HEK293 (cell line): ENCODE measurements around the gene CREG2.

Source experiments
- CTCF ChIA-PET: fragments of 350-600 bp; formaldehyde crosslinking; extraction: SDS; loops from one replicate; lab custom pipeline; 2021; ENCODE audit warnings: antibody characterized with exemption; lab: Yijun Ruan, JAX
- POLR2A ChIA-PET: fragments of 300-600 bp; formaldehyde crosslinking; extraction: SDS; loops from one replicate; lab custom pipeline; 2020; ENCODE audit warnings: antibody characterized with exemption, inconsistent platforms; lab: Yijun Ruan, JAX
- H3K27ac ChIP-seq: fragments of 200-500 bp; sonication (Bioruptor generic); 2 replicates; pipeline ENCODE4 v1.5.1; 2014; ENCODE audit warnings: low read depth, low read length, control low read depth, inconsistent platforms; ENCODE audit errors: extremely low read depth
- H3K36me3 ChIP-seq, 2 experiments: fragments of 200-500 bp in 1 of 2; sonication (Bioruptor generic) in 1 of 2; 1 replicate in 1 of 2; 2 replicates in 1 of 2; pipeline ENCODE4 v1.5.1; 2014 to 2017; ENCODE audit warnings: inconsistent platforms in 2 of 2, low read length in 2 of 2; ENCODE audit not compliant: control insufficient read depth in 2 of 2, insufficient read depth in 1 of 2
- H3K4me1 ChIP-seq: fragments of 200-500 bp; sonication (Bioruptor generic); 2 replicates; pipeline ENCODE4 v1.5.1; 2014; ENCODE audit warnings: mild to moderate bottlenecking, low read length, inconsistent platforms; ENCODE audit not compliant: control insufficient read depth, insufficient read depth
- H3K4me3 ChIP-seq: 2 replicates; pipeline ENCODE4 v1.5.1; 2011; ENCODE audit warnings: low read depth, mild to moderate bottlenecking, control low read depth, low read length, moderate library complexity
- H3K9me3 ChIP-seq: fragments of 200-500 bp; sonication (Bioruptor generic); 2 replicates; pipeline ENCODE4 v1.5.1; 2014; ENCODE audit warnings: low read depth, low read length, inconsistent platforms; ENCODE audit not compliant: control insufficient read depth, insufficient read depth
- GLIS1 ChIP-seq: fragments of 450-650 bp; formaldehyde crosslinking; IDR thresholded peaks from 2 replicates; pipeline ENCODE4 v1.5.1; 2016; ENCODE audit warnings: missing biosample characterization, missing genetic modification characterization
- IKZF3 ChIP-seq: fragments of 450-650 bp; IDR thresholded peaks from 2 replicates; pipeline ENCODE4 v1.5.0; 2018; ENCODE audit warnings: missing biosample characterization, mild to moderate bottlenecking, missing genetic modification characterization, moderate library complexity
- MZF1 ChIP-seq: fragments of 450-650 bp; formaldehyde crosslinking; IDR thresholded peaks from 2 replicates; pipeline ENCODE4 v1.5.1; 2017; ENCODE audit warnings: missing biosample characterization, missing genetic modification characterization, borderline replicate concordance
- REPIN1 ChIP-seq: fragments of 450-650 bp; formaldehyde crosslinking; IDR thresholded peaks from 2 replicates; pipeline ENCODE4 v1.5.1; 2017; ENCODE audit warnings: missing biosample characterization, missing genetic modification characterization, low read depth
- WT1 ChIP-seq: fragments of 450-650 bp; formaldehyde crosslinking; IDR thresholded peaks from 2 replicates; pipeline ENCODE4 v1.5.1; 2016; ENCODE audit warnings: missing biosample characterization, missing genetic modification characterization
- ZEB2 ChIP-seq: fragments of 450-650 bp; formaldehyde crosslinking; IDR thresholded peaks from 2 replicates; pipeline ENCODE4 v1.5.1; 2016; ENCODE audit warnings: missing biosample characterization, missing genetic modification characterization
- ZFHX2 ChIP-seq: fragments of 450-650 bp; formaldehyde crosslinking; conservative IDR thresholded peaks from 2 replicates; pipeline ENCODE4 v1.5.1; 2016; ENCODE audit warnings: missing biosample characterization, missing genetic modification characterization
- ZFP37 ChIP-seq: fragments of 450-650 bp; formaldehyde crosslinking; IDR thresholded peaks from 2 replicates; pipeline ENCODE4 v1.5.1; 2016; ENCODE audit warnings: missing biosample characterization, missing genetic modification characterization
- ZNF10 ChIP-seq: fragments of 450-650 bp; formaldehyde crosslinking; IDR thresholded peaks from 2 replicates; pipeline ENCODE4 v1.5.1; 2017; ENCODE audit warnings: missing biosample characterization, missing genetic modification characterization
- ZNF214 ChIP-seq: fragments of 450-650 bp; formaldehyde crosslinking; IDR thresholded peaks from 2 replicates; pipeline ENCODE4 v1.5.1; 2017; ENCODE audit warnings: missing biosample characterization, mild to moderate bottlenecking, missing genetic modification characterization, borderline replicate concordance
- ZNF24 ChIP-seq: fragments of 450-650 bp; formaldehyde crosslinking; IDR thresholded peaks from 2 replicates; pipeline ENCODE4 v1.5.1; 2016; ENCODE audit warnings: missing biosample characterization, missing genetic modification characterization
- ZNF274 ChIP-seq, 2 experiments: fragments of 200-500 bp in 1 of 2; fragments of 450-650 bp in 1 of 2; sonication (Bioruptor generic) in 1 of 2; formaldehyde crosslinking in 1 of 2; IDR thresholded peaks; 2 replicates each; pipeline versions ENCODE4 v1.5.1 to v1.6.1; 2014 to 2016; ENCODE audit warnings: borderline replicate concordance in 1 of 2, inconsistent platforms in 1 of 2, low read length in 1 of 2, missing biosample characterization in 1 of 2, missing genetic modification characterization in 1 of 2
- ZNF335 ChIP-seq: fragments of 450-650 bp; formaldehyde crosslinking; conservative IDR thresholded peaks from 2 replicates; pipeline ENCODE4 v1.5.1; 2016; ENCODE audit warnings: missing biosample characterization, missing genetic modification characterization
- ZNF350 ChIP-seq: fragments of 450-650 bp; formaldehyde crosslinking; IDR thresholded peaks from 2 replicates; pipeline ENCODE4 v1.5.0; 2017; ENCODE audit warnings: missing biosample characterization, mild to moderate bottlenecking, missing genetic modification characterization
- ZNF473 ChIP-seq: fragments of 450-650 bp; formaldehyde crosslinking; IDR thresholded peaks from 2 replicates; pipeline ENCODE4 v1.5.1; 2017; ENCODE audit warnings: missing biosample characterization, missing genetic modification characterization
- ZNF560 ChIP-seq: fragments of 450-650 bp; formaldehyde crosslinking; IDR thresholded peaks from 2 replicates; pipeline ENCODE4 v1.5.1; 2017; ENCODE audit warnings: missing biosample characterization, missing genetic modification characterization, borderline replicate concordance
- ZNF654 ChIP-seq: fragments of 450-650 bp; formaldehyde crosslinking; IDR thresholded peaks from 2 replicates; pipeline ENCODE4 v1.5.1; 2016; ENCODE audit warnings: low read depth, missing biosample characterization, missing genetic modification characterization
- ZSCAN23 ChIP-seq: fragments of 450-650 bp; formaldehyde crosslinking; IDR thresholded peaks from 2 replicates; pipeline ENCODE4 v1.5.1; 2016; ENCODE audit warnings: missing biosample characterization, missing genetic modification characterization
- TF ChIP-seq, protein P1 (sequence below): fragments of 450-650 bp; formaldehyde crosslinking; IDR thresholded peaks from 2 replicates; pipeline ENCODE4 v1.5.1; 2016; ENCODE audit warnings: missing biosample characterization, missing genetic modification characterization
- TF ChIP-seq, protein P2 (sequence below): fragments of 450-650 bp; formaldehyde crosslinking; IDR thresholded peaks from 2 replicates; pipeline ENCODE4 v1.5.1; 2016; ENCODE audit warnings: missing biosample characterization, missing genetic modification characterization
- TF ChIP-seq, protein P3 (sequence below): fragments of 450-650 bp; formaldehyde crosslinking; IDR thresholded peaks from 2 replicates; pipeline ENCODE4 v1.5.1; 2017; ENCODE audit warnings: missing biosample characterization, missing genetic modification characterization

Gene CREG2

DNA sequence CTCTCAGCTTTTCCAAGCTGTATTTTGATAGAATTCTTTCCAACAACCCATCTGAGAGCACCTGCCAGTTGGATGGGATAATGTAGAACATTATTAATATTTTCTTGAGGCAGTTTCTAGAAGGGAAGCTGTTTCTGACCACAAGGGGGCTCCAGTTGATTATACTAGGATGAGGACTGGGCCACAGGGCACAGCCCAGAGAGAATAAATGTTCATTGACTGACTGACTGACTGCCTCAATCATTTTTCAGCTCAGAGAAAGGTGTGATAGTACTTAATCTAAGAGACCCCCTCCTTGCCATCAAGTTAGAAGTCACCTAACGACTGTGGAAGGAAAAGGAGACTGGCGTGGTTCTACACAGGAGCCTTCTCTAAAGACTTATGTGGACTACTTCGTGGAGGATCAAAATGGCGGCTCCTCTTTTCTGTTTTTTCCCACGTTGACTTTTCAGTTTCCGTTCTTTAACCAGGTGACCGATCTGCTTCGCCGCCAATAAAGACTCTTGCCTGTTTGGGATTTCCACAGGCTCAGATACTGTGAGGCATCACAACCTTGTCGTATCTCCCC lies 31.9 kb upstream of the CREG2 start:
- POLR2A ChIA-PET: no interaction called here
- CTCF ChIA-PET: interaction anchor here (0.5 to 3.4 kb wide), 40 partner anchors 10 to 1025 kb away, joined by 3 to 16 read pairs (median 3); partner anchors contain the start of gene CREG2
- TF ChIP-seq, protein P1, sequence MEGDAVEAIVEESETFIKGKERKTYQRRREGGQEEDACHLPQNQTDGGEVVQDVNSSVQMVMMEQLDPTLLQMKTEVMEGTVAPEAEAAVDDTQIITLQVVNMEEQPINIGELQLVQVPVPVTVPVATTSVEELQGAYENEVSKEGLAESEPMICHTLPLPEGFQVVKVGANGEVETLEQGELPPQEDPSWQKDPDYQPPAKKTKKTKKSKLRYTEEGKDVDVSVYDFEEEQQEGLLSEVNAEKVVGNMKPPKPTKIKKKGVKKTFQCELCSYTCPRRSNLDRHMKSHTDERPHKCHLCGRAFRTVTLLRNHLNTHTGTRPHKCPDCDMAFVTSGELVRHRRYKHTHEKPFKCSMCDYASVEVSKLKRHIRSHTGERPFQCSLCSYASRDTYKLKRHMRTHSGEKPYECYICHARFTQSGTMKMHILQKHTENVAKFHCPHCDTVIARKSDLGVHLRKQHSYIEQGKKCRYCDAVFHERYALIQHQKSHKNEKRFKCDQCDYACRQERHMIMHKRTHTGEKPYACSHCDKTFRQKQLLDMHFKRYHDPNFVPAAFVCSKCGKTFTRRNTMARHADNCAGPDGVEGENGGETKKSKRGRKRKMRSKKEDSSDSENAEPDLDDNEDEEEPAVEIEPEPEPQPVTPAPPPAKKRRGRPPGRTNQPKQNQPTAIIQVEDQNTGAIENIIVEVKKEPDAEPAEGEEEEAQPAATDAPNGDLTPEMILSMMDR (tag by site-specific recombination): 0 out of 2 replicates have a peak, but pooled peaks have one; percentile 13
- TF ChIP-seq ZNF654 (tag by site-specific recombination) (peak; percentile 70), ZSCAN23 (tag by site-specific recombination) (no peak), MZF1 (tag by site-specific recombination) (no peak)
- Histone ChIP-seq H3K27ac (no peak overlapping the region), H3K9me3 (no peaks in the 10 kb centered on the region), H3K36me3 (no peaks in the 10 kb centered on the region), H3K4me1 (no peaks in the 10 kb centered on the region), H3K4me3 (no peak overlapping the region)

- no peak for TF ChIP-seq ZFHX2 (tag by site-specific recombination)
- TF ChIP-seq GLIS1 (tag by site-specific recombination): no peak
- TF ChIP-seq ZFP37 (tag by site-specific recombination): no peak
- TF ChIP-seq ZEB2 (tag by site-specific recombination): no peak
- TF ChIP-seq ZNF473 (tag by site-specific recombination): no peak
- TF ChIP-seq REPIN1 (tag by site-specific recombination): no peak
- no peak for TF ChIP-seq ZNF10 (tag by site-specific recombination)
- no peak for TF ChIP-seq ZNF24
- TF ChIP-seq ZNF654 (tag by site-specific recombination): no peak
- TF ChIP-seq, protein P2, sequence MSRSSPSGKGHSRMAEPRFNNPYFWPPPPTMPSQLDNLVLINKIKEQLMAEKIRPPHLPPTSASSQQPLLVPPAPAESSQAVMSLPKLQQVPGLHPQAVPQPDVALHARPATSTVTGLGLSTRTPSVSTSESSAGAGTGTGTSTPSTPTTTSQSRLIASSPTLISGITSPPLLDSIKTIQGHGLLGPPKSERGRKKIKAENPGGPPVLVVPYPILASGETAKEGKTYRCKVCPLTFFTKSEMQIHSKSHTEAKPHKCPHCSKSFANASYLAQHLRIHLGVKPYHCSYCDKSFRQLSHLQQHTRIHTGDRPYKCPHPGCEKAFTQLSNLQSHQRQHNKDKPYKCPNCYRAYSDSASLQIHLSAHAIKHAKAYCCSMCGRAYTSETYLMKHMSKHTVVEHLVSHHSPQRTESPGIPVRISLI (tag by site-specific recombination): no peak
- TF ChIP-seq, protein P3, sequence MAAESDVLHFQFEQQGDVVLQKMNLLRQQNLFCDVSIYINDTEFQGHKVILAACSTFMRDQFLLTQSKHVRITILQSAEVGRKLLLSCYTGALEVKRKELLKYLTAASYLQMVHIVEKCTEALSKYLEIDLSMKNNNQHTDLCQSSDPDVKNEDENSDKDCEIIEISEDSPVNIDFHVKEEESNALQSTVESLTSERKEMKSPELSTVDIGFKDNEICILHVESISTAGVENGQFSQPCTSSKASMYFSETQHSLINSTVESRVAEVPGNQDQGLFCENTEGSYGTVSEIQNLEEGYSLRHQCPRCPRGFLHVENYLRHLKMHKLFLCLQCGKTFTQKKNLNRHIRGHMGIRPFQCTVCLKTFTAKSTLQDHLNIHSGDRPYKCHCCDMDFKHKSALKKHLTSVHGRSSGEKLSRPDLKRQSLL (tag by site-specific recombination): no peak
- TF ChIP-seq ZNF274 (IDR thresholded peaks at IDR 0.05; ENCODE audit: low read length): no peak
- no peak for TF ChIP-seq ZNF274 (tag by site-specific recombination; IDR thresholded peaks at IDR 0.05; ENCODE audit: borderline replicate concordance)
- no peak for TF ChIP-seq ZNF560 (tag by site-specific recombination)
- CTCF ChIA-PET: interaction anchor here (0.5 to 3.4 kb wide), 42 partner anchors 9 to 1025 kb away, joined by 3 to 16 read pairs (median 3); partner anchors contain the start of gene CREG2
- no peak overlapping the region for H3K27ac ChIP-seq
- H3K4me3 ChIP-seq: no peak overlapping the region
- no peaks in the 10 kb centered on the region for H3K9me3 ChIP-seq
- POLR2A ChIA-PET: no interaction called here
- H3K4me1 ChIP-seq: no peaks in the 10 kb centered on the region
- H3K36me3 ChIP-seq: no peaks in the 10 kb centered on the region
These were observed 31.3 kb upstream of the CREG2 start for GRCh38 chr2:101418460-101419095.

- Histone ChIP-seq H3K36me3 (no peaks in the 10 kb centered on the region), H3K27ac (no peak overlapping the region), H3K9me3 (no peaks in the 10 kb centered on the region), H3K4me3 (no peak overlapping the region), H3K4me1 (no peaks in the 10 kb centered on the region)
- TF ChIP-seq WT1 (tag by site-specific recombination) (no peak), ZNF214 (tag by site-specific recombination) (no peak), IKZF3 (tag by site-specific recombination) (no peak), ZNF335 (tag by site-specific recombination) (no peak), ZNF350 (tag by site-specific recombination) (no peak)
- CTCF ChIA-PET: interaction anchor here (0.6 to 3.4 kb wide), 8 partner anchors 21 to 813 kb away, joined by 3 to 16 read pairs (median 3); no protein-coding TSS in a partner anchor
- POLR2A ChIA-PET: no interaction called here
These were observed 29.3 kb upstream of the CREG2 start for GRCh38 chr2:101416609-101417008.
